IPS-NIHi7 (cell line): ENCODE results near the gene LINC01488.
A peak's percentile ranks its signal among the peaks of the same experiment; 100 is the strongest.

Experiments
- DNase-seq: peaks from one replicate; pipeline ENCODE4 v3.0.0; 2012; ENCODE audit warnings: mixed read lengths; ENCODE audit errors: extremely low spot score

Gene LINC01488

DNA sequence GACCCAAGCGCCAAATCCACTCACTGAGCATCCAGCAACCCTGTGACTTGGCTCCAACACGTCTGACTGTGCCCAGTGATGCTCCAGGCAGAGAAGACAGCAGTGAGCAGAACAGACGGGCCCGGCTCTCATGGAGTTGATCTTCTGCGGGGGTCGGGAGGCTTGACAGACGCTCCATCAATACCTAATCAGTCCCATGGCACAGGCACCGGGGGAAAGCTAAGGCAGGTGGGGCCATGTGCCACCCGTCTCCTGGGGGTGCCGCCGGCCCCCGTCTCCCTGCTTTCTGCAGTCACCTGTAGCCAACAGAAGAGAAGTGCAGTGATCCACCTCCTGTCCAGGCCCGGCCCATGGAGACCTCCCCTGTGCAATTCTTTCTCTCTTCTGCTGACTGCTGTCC lies 47.5 kb downstream of the LINC01488 start:
- DNase-seq = no peak

- no peak for DNase-seq
Measured at GRCh38 chr11:69530278-69531070, 49.0 kb downstream of the LINC01488 start.

DNA sequence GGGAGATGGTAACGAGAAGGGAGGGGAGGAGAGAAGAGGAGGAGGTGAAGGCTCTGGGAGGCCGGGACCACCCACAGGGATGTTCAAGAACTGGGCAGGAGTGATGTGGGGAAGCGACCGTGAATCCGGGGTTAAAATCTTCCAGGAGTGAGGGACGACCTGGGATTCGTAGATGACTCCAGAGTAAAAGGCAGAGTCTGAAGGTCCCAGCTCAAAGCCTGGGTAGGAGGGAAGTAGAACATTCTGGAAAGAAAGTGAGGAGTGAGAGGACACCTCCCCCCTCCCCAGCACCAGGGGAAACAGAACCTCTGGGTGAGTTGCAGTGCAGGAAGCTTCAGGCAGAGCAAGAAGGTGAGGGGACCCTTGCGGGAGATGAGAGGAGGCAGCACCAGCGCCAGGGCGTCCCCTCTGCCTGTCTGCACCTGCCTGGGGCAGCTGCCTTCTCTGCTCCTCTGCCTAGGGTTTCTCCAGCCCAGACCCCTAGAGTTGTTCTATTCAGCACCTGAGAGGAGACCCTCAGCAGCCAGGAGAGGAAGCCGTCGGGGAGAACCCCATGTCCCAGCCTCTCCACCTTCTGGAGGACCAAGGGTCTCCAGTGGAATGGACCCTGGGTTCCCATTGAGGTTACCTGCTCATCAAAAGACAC lies 49.7 kb downstream of the LINC01488 start:
- DNase-seq = no peak

DNA sequence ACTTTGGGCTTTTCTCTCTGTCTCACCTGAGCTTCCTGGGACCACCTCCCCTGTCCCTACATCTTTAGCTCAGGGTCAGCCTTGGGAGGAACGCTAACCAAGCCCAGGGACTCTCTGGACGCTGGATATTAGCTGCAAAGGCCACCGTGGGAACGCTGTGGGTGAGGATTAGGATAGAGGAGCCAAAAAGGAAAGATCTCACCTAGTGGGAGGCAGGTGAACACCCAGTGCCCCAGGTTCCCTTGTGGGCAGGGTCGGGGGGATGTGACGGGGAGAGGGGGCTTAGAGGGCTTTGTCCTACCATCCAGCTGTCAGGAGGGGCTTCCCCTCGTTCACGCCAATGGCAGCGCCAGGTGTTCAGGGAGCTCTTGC lies 50.2 kb downstream of the LINC01488 start:
- DNase-seq = no peak

- DNase-seq = no peak
Measured at GRCh38 chr11:69533296-69534165, 52.1 kb downstream of the LINC01488 start.

DNA sequence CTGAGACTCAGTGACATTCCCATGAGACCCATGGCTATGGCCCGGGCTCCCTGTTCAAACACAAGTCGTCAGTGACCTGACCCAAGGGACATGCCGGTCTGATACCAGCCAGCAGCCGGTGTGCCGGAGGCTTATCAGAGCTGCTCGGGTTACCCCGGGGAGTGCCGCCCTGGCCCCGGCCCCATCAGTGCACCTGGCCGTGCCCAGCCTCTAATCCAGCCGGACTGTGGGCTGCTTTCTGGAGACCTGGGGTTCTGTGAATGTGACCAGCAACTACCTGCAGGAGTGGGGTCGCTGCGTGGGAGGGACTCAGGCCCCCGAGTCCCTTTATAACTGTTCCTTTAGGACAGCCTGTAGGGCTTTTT lies 52.7 kb downstream of the LINC01488 start:
- DNase-seq = no peak

DNA sequence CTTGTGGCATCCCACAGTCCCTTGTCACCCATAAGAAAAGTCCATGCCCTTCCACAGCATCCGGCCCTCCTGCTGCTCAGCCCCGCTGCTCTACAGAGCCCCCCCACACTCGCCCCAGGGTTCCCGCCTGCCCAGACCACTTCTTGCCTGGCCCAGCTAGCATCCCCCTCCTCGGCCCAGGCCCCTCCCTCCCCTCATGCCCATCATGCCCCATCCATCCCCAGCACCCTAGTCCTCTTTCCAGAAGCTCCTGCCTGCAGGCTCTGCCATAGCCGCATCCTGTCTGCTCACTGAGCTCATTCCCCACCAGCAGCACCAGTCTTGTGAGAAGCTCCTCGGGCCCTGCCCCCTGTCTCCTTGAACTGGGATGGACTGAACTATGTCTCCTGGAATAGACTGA lies 54.4 kb downstream of the LINC01488 start:
- DNase-seq = no peak

GRCh38 chr11:69536406-69536805 lies 54.9 kb downstream of the LINC01488 start:
- no peak for DNase-seq

DNA sequence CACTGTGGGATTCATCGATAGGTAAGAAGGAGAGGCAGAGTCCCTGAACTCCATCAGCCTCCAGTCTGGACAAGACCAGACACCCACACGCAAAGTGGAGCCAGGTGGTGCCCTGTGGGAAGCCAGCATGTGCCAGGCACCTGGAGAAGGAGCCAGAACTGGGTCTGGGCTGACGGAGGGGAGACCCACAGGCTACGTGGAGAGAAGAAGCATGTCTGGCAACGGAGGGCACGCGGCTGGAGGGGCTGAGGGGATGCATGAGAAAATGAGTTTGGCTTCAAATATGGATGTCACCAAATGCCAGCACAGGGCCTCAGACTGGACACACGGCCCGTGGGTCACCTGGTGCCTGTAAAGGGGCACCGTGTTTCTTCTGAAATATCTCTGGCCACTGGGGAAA lies 55.7 kb downstream of the LINC01488 start:
- DNase-seq = peak; percentile 5

GRCh38 chr11:69537855-69538640 lies 56.6 kb downstream of the LINC01488 start:
- peak; percentile 8 for DNase-seq

DNA sequence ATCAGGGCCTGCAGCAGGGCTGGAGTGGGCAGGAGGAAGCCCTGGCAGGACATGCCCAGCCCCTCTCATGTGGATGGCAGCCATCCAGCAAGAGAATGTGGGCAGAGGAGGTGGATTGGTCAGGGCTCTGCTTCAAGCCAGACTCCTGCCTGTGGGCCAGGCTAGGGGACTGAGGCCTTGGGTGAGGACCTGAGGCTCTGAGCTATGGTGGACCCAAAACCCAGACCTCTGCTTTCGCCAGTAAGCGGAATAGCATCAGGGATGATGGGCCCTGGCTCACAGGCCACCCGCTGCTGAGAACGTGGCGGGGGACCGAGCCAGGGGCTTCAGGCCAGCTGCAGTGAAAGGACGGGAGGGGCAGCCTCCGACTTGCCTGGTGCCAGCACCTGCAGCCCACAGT lies 57.4 kb downstream of the LINC01488 start:
- peak; percentile 7 for DNase-seq

GRCh38 chr11:69539416-69540117 lies 58.1 kb downstream of the LINC01488 start:
- peak; percentile 17 for DNase-seq

- DNase-seq = peak; percentile 66
Measured at GRCh38 chr11:69540118-69541000, 58.9 kb downstream of the LINC01488 start.

DNA sequence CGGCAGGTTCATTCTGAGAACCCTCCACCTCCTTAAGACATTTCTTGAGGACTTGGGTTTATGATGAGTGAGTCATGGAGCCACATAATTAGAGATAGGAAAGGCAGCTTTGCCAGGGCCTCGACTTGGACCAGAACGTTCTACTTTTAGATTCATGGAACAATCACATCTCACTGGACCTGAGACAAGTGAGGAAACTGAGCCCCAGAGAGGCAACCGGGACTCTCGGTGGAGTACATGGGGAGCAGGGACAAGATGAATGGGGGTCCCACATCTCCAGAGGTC lies 59.5 kb downstream of the LINC01488 start:
- no peak for DNase-seq

GRCh38 chr11:69541501-69542313 lies 60.2 kb downstream of the LINC01488 start:
- DNase-seq = peak; percentile 7

DNA sequence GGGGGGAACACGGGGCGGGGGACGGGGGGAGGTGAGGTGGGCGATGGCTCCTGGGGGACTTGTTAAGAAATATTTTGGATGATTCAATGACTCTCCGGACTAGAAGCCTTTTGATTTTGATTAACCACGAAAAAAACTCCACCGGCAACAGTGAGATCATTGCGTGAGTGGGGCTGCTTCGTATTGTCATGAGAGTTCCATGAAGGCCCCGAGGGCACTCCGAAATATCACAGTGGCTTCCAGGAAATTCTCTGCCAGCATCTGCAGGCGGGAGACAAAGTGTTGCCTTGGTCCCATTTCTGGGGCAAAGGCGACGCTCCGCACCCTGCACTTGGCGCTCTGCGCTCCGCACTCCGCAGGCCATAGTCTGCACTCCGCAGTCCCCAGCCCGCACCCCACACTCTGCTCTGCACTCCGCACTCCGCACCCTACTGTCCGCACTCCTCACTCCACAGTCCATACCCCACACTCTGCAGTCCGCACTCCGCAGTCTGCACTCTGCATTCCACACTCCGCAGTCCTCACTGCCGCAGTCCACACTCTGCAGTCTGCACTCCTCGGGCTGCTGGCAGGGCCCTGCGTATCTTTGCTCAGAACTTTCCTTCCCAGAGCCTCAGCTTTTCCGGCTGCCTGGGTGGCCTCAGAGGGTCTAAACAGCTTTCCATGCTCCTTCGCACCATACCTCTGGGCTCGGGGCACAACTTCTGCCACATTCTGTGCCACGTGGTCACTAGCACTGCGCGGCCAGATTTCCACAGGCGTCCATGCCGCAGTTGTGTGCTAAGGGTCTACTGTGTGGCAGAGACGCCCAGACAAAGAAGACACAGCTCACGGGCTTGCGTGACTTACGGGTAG lies 61.1 kb downstream of the LINC01488 start:
- peak; percentile 10 for DNase-seq
